Prostate gland (tissue), 2 donors: ENCODE measurements around the gene ZSCAN32.

Experiments
- POLR2AphosphoS5 ChIP-seq: sonication (generic); formaldehyde crosslinking; IDR thresholded peaks from one replicate; pipeline ENCODE4 v1.6.1; 2017; ENCODE audit warnings: antibody characterized with exemption
- TF ChIP-seq, protein P1 (sequence below), 4 experiments: fragments of 200-600 bp in 2 of 4; fragments of 450-650 bp in 2 of 4; sonication (generic) in 2 of 4; IDR thresholded peaks; 1 replicate in 3 of 4; 2 replicates in 1 of 4; pipeline ENCODE4 v1.5.1; 2016 to 2019; ENCODE audit warnings: antibody characterized with exemption in 4 of 4, mild to moderate bottlenecking in 2 of 4, moderate library complexity in 2 of 4

DNA sequence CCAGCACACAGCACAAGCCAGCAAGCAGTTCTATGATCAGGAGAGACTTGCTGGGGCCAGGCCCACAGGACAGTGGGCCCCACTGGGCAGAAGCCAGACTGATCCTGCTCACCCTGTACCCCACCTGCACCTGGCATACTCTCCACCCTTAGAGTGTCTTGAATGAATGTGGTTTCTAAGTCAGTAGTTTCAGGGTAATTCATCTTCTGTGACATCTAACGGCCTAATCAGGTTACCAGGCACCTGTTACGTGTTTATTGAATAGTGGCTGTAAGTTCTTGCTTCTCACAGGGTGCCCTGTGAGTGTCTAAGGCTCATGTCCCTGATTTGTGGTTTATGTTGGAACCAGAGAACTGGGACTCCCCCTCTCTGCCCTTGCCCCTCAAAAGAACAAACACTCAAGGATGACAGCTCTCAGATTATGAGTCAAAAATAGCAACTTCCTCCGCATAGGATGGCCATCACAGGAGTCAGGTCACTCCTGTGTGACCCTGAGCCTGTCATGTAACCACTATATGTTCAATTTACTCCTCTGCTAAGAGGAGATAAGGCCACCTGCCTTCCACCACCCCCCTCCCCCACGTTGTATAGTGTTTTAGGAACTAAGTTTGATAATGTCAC lies 52.1 kb downstream of the ZSCAN32 start:
- TF ChIP-seq, protein P1, sequence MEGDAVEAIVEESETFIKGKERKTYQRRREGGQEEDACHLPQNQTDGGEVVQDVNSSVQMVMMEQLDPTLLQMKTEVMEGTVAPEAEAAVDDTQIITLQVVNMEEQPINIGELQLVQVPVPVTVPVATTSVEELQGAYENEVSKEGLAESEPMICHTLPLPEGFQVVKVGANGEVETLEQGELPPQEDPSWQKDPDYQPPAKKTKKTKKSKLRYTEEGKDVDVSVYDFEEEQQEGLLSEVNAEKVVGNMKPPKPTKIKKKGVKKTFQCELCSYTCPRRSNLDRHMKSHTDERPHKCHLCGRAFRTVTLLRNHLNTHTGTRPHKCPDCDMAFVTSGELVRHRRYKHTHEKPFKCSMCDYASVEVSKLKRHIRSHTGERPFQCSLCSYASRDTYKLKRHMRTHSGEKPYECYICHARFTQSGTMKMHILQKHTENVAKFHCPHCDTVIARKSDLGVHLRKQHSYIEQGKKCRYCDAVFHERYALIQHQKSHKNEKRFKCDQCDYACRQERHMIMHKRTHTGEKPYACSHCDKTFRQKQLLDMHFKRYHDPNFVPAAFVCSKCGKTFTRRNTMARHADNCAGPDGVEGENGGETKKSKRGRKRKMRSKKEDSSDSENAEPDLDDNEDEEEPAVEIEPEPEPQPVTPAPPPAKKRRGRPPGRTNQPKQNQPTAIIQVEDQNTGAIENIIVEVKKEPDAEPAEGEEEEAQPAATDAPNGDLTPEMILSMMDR (IDR thresholded peaks at IDR 0.05): no peak
- no peak for TF ChIP-seq POLR2AphosphoS5
